ENCODE data around the gene CHURC1. TPM values are rescaled to one million over a fixed set of nuclear protein-coding genes. Genes with fewer than 3 reads are reported as not detected.

The CHURC1 gene
- total and polyA plus RNA-seq, 2 experiments from 2014 or later = 42.0 to 218 TPM

DNA sequence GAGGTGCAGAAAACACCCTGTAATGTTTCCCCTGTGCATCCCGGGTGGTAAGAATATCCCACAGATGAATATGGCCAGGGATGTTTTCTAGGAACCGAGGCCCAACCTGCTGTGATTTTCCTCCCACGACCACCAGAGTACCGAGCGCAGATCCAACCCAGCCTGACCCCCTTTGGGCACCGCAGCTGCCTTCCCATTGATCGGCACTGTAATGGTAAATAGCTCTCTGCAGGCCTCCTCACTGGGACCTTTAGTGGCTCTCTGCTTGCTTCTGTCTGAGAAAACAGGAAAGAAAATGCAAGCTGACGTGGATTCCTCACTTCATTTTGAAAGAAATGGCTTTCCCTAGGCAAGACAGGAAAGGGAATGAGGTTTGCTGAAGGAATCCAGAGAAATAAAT is 60.3 kb downstream of the CHURC1 start (continued):
- TF ChIP-seq, protein P1, sequence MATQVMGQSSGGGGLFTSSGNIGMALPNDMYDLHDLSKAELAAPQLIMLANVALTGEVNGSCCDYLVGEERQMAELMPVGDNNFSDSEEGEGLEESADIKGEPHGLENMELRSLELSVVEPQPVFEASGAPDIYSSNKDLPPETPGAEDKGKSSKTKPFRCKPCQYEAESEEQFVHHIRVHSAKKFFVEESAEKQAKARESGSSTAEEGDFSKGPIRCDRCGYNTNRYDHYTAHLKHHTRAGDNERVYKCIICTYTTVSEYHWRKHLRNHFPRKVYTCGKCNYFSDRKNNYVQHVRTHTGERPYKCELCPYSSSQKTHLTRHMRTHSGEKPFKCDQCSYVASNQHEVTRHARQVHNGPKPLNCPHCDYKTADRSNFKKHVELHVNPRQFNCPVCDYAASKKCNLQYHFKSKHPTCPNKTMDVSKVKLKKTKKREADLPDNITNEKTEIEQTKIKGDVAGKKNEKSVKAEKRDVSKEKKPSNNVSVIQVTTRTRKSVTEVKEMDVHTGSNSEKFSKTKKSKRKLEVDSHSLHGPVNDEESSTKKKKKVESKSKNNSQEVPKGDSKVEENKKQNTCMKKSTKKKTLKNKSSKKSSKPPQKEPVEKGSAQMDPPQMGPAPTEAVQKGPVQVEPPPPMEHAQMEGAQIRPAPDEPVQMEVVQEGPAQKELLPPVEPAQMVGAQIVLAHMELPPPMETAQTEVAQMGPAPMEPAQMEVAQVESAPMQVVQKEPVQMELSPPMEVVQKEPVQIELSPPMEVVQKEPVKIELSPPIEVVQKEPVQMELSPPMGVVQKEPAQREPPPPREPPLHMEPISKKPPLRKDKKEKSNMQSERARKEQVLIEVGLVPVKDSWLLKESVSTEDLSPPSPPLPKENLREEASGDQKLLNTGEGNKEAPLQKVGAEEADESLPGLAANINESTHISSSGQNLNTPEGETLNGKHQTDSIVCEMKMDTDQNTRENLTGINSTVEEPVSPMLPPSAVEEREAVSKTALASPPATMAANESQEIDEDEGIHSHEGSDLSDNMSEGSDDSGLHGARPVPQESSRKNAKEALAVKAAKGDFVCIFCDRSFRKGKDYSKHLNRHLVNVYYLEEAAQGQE (IDR thresholded peaks at IDR 0.05; ENCODE audit: unreplicated experiment) = no peak
- TF ChIP-seq, protein P2, sequence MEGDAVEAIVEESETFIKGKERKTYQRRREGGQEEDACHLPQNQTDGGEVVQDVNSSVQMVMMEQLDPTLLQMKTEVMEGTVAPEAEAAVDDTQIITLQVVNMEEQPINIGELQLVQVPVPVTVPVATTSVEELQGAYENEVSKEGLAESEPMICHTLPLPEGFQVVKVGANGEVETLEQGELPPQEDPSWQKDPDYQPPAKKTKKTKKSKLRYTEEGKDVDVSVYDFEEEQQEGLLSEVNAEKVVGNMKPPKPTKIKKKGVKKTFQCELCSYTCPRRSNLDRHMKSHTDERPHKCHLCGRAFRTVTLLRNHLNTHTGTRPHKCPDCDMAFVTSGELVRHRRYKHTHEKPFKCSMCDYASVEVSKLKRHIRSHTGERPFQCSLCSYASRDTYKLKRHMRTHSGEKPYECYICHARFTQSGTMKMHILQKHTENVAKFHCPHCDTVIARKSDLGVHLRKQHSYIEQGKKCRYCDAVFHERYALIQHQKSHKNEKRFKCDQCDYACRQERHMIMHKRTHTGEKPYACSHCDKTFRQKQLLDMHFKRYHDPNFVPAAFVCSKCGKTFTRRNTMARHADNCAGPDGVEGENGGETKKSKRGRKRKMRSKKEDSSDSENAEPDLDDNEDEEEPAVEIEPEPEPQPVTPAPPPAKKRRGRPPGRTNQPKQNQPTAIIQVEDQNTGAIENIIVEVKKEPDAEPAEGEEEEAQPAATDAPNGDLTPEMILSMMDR (conservative IDR thresholded peaks at IDR 0.05; ENCODE audit: low read depth in 2 of 2) = no peak
- TF ChIP-seq CREB1 (CRISPR knock-in tag; IDR thresholded peaks at IDR 0.05; ENCODE audit: low read depth) = no peak

DNA sequence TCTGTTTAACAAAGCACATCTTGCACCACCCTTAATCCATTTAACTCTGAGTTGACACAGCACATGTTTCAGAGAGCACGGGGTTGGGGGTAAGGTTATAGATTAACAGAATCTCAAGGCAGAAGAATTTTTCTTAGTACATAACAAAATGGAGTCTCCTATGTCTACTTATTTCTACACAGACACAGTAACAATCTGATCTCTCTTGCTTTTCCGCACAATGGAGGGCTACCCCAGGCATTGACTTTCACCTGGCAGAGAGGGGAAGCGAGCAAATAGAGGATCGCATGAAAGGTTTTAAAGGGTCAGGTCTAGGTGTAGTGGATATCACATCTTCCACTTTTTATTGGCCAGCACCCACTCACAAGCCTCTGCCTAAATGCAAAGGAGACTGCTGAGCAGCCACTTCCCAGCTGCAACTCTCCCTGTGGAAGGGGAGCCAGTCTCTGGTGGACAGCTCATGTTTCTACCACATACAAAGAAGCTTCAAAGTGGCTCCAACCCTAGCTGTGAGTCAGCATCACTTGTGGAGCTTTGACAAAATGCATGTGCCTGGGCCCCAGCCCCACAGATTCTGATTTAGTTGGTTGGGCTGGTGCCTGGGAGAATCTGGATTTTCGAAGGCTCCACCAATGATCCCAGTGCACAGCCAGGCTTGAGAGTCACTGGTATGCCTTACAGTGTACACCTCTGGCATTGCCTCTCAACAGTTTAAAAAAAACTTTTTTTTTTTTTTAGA is 65.2 kb downstream of the CHURC1 start:
- H3K4me1 ChIP-seq (ENCODE audit: insufficient read depth) = peaks cover 26% of the 10 kb centered on the region
- Mint-ChIP-seq H3K27me3 (ENCODE audit: insufficient read depth, low read depth, poor library complexity) (peaks cover 13% of the 10 kb centered on the region), H3K9me3 (no peaks in the 10 kb centered on the region), H3K36me3 (ENCODE audit: low read depth) (no peaks in the 10 kb centered on the region), H3K4me1 (peaks cover 24% of the 10 kb centered on the region), H3K27ac (peak overlapping the region; percentile 82; the same call in 1 of the 2 replicates), H3K4me3 (no peak overlapping the region)
- peak; percentile 10; the same call in 1 of the 3 replicates for ATAC-seq
- peaks cover 11% of the 10 kb centered on the region; the same call in 1 of the 2 replicates for H3F3A ChIP-seq (replicated peaks; ENCODE audit: low read depth)
- no peak overlapping the region for H3K27ac ChIP-seq (ENCODE audit: low read depth)
- H3K4me3 ChIP-seq = no peak overlapping the region
- H4K20me1 ChIP-seq (replicated peaks; ENCODE audit: insufficient read depth) = no peaks in the 10 kb centered on the region
- 0 out of 2 replicates have a peak, but pooled peaks cover 5% of the 10 kb centered on the region for H3K9me2 ChIP-seq (ENCODE audit: insufficient read depth)
- H3K27me3 ChIP-seq (ENCODE audit: insufficient read depth) = no peaks in the 10 kb centered on the region
- no peaks in the 10 kb centered on the region for H3K79me2 ChIP-seq (replicated peaks; ENCODE audit: insufficient read depth)
- peak overlapping the region; percentile 85 for H2AFZ ChIP-seq
- H3K36me3 ChIP-seq (ENCODE audit: insufficient read depth) = no peaks in the 10 kb centered on the region
- no peak overlapping the region for H3K4me2 ChIP-seq
- peak; percentile 28 for DNase-seq (ENCODE audit: low spot score)
- TF ChIP-seq STAT1 (IDR thresholded peaks at IDR 0.05; ENCODE audit: unreplicated experiment) (no peak), JUNB (IDR thresholded peaks at IDR 0.05; ENCODE audit: unreplicated experiment) (no peak), ZNF331 (CRISPR knock-in tag; IDR thresholded peaks at IDR 0.05; ENCODE audit: low read depth) (no peak), ZNF114 (CRISPR knock-in tag; IDR thresholded peaks at IDR 0.05) (no peak), EZH2 (IDR thresholded peaks at IDR 0.05; ENCODE audit: low read depth, unreplicated experiment) (no peak), POLR2AphosphoS5 (IDR thresholded peaks at IDR 0.05; ENCODE audit: low read depth) (no peak), EZH2phosphoT487 (IDR thresholded peaks at IDR 0.05; ENCODE audit: unreplicated experiment) (no peak), CREB1 (CRISPR knock-in tag; IDR thresholded peaks at IDR 0.05; ENCODE audit: low read depth) (no peak)
- TF ChIP-seq, protein P2 (conservative IDR thresholded peaks at IDR 0.05; ENCODE audit: low read depth in 2 of 2) = no peak
- TF ChIP-seq, protein P1 (IDR thresholded peaks at IDR 0.05; ENCODE audit: unreplicated experiment) = no peak
- TF ChIP-seq, protein P3, sequence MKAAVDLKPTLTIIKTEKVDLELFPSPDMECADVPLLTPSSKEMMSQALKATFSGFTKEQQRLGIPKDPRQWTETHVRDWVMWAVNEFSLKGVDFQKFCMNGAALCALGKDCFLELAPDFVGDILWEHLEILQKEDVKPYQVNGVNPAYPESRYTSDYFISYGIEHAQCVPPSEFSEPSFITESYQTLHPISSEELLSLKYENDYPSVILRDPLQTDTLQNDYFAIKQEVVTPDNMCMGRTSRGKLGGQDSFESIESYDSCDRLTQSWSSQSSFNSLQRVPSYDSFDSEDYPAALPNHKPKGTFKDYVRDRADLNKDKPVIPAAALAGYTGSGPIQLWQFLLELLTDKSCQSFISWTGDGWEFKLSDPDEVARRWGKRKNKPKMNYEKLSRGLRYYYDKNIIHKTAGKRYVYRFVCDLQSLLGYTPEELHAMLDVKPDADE (IDR thresholded peaks at IDR 0.05) = no peak
